ENCODE results near the gene HCCS.

GRCh38 chrX:11109968-11110367 lies 1.2 kb upstream of the HCCS start:
- no peak for TF ChIP-seq CTCF (IDR thresholded peaks at IDR 0.05)
- no peak for TF ChIP-seq POLR2AphosphoS5 (IDR thresholded peaks at IDR 0.05; ENCODE audit: low read depth, low read length)
- TF ChIP-seq, protein P1, sequence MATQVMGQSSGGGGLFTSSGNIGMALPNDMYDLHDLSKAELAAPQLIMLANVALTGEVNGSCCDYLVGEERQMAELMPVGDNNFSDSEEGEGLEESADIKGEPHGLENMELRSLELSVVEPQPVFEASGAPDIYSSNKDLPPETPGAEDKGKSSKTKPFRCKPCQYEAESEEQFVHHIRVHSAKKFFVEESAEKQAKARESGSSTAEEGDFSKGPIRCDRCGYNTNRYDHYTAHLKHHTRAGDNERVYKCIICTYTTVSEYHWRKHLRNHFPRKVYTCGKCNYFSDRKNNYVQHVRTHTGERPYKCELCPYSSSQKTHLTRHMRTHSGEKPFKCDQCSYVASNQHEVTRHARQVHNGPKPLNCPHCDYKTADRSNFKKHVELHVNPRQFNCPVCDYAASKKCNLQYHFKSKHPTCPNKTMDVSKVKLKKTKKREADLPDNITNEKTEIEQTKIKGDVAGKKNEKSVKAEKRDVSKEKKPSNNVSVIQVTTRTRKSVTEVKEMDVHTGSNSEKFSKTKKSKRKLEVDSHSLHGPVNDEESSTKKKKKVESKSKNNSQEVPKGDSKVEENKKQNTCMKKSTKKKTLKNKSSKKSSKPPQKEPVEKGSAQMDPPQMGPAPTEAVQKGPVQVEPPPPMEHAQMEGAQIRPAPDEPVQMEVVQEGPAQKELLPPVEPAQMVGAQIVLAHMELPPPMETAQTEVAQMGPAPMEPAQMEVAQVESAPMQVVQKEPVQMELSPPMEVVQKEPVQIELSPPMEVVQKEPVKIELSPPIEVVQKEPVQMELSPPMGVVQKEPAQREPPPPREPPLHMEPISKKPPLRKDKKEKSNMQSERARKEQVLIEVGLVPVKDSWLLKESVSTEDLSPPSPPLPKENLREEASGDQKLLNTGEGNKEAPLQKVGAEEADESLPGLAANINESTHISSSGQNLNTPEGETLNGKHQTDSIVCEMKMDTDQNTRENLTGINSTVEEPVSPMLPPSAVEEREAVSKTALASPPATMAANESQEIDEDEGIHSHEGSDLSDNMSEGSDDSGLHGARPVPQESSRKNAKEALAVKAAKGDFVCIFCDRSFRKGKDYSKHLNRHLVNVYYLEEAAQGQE (IDR thresholded peaks at IDR 0.05; ENCODE audit: insufficient read depth in 1 of 2, low read depth in 2 of 2, low read length in 1 of 2) = no peak
- TF ChIP-seq TCF7L2 (IDR thresholded peaks at IDR 0.05; ENCODE audit: low read depth, low read length) = no peak

All from Panc1 (cell line).